Upper lobe of left lung (tissue), 6 donors: Measurements from ENCODE around the gene MANBA. TPM values are rescaled to one million over a fixed set of nuclear protein-coding genes. Genes with fewer than 3 reads are reported as not detected.

Experiments
- ATAC-seq, 2 donors: fragments of 200-7000 bp; cut with Tn5 transposase; one replicate each; pipeline ENCODE4 v1.9.1; 2022; ENCODE audit warnings: mild to moderate bottlenecking in 2 of 2, moderate library complexity in 2 of 2; ENCODE audit not compliant: low FRiP score in 2 of 2
- DNase-seq, 2 donors: peaks; one replicate each; pipeline ENCODE4 v3.0.0-alpha.2; 2019 to 2020
- H3K27ac ChIP-seq, 4 donors: fragments of 200-600 bp; sonication (generic); one replicate each; pipeline ENCODE4 v1.5.1; 2016 to 2019
- H3K27me3 ChIP-seq, 4 donors: fragments of 200-600 bp; sonication (generic); one replicate each; pipeline ENCODE4 v1.5.1; 2017 to 2019
- H3K36me3 ChIP-seq, 4 donors: fragments of 200-600 bp; sonication (generic); one replicate each; pipeline ENCODE4 v1.5.1; 2016 to 2019
- H3K4me1 ChIP-seq, 4 donors: fragments of 200-600 bp; sonication (generic); one replicate each; pipeline ENCODE4 v1.5.1; 2018 to 2019
- H3K4me3 ChIP-seq, 4 donors: fragments of 200-600 bp; sonication (generic); one replicate each; pipeline ENCODE4 v1.5.1; 2017 to 2019; ENCODE audit warnings: mild to moderate bottlenecking in 2 of 4, moderate library complexity in 1 of 4
- H3K9me3 ChIP-seq, 4 donors: fragments of 200-600 bp; sonication (generic); one replicate each; pipeline ENCODE4 v1.5.1; 2018 to 2019
- EP300 ChIP-seq, 4 donors: sonication (generic); formaldehyde crosslinking; IDR thresholded peaks; one replicate each; pipeline ENCODE4 v1.5.1; 2017; ENCODE audit warnings: antibody characterized with exemption in 4 of 4, control low read depth in 2 of 4
- POLR2A ChIP-seq, 4 donors: fragments of 450-650 bp; IDR thresholded peaks; one replicate each; pipeline ENCODE4 v1.5.1; 2016 to 2017; ENCODE audit warnings: antibody characterized with exemption in 4 of 4, mild to moderate bottlenecking in 2 of 4
- POLR2AphosphoS5 ChIP-seq, 2 donors: sonication (generic); formaldehyde crosslinking; IDR thresholded peaks; one replicate each; pipeline ENCODE4 v1.5.1; 2017; ENCODE audit warnings: antibody characterized with exemption in 2 of 2
- WGBS, 2 donors: methylation state at CpG; one replicate each; pipeline ENCODE4 v1.1.5; 2017 to 2018; 5-methylcytosine and 5-hydroxymethylcytosine counted together
- total RNA-seq, 6 donors: library from RNA; depleted of rRNA in 4 of 6; stranded (reverse); fragments of >200 nt in 4 of 6; gene quantifications; one replicate each; pipeline versions ENCODE4 v1.1.0 to v1.2.1, GENCODE V29; 2016 to 2021
- TF ChIP-seq, protein P1 (sequence below), 6 experiments: fragments of 450-650 bp in 4 of 6; fragments of 200-600 bp in 2 of 6; sonication (generic) in 2 of 6; IDR thresholded peaks; one replicate each; pipeline ENCODE4 v1.5.1; 2016 to 2019; ENCODE audit warnings: antibody characterized with exemption in 6 of 6
- donor health status: DM: no; HTN: no; CAD: no; lungs with moderate emphysema.
- donor health status: DM: no; HTN: yes; CAD: no; lungs with severe emphysema.

MANBA gene
- total RNA-seq = 100 to 1,000 TPM in 2 of 6 donors, 10 to 100 TPM in 4; 47.6 to 152 (median 59.3) TPM

GRCh38 chr4:102760645-102761295 lies at the start of gene MANBA:
Gene MANBA, minus strand, starts transcription at chr4:102760968. Its CDS starts 74 bp downstream, at chr4:102760894.
- peak within 1 kb of the TSS; percentile 91 to 96 (median 92) for H3K27ac ChIP-seq
- ATAC-seq (peak; percentile 98), DNase-seq (peak; percentile 91 to 97)
- no peaks in the 10 kb centered on the region for H3K27me3 ChIP-seq
- peak in 3 of 4 donors; percentile 73 to 93 (median 80) for TF ChIP-seq POLR2A (IDR thresholded peaks at IDR 0.05)
- TF ChIP-seq, protein P1, sequence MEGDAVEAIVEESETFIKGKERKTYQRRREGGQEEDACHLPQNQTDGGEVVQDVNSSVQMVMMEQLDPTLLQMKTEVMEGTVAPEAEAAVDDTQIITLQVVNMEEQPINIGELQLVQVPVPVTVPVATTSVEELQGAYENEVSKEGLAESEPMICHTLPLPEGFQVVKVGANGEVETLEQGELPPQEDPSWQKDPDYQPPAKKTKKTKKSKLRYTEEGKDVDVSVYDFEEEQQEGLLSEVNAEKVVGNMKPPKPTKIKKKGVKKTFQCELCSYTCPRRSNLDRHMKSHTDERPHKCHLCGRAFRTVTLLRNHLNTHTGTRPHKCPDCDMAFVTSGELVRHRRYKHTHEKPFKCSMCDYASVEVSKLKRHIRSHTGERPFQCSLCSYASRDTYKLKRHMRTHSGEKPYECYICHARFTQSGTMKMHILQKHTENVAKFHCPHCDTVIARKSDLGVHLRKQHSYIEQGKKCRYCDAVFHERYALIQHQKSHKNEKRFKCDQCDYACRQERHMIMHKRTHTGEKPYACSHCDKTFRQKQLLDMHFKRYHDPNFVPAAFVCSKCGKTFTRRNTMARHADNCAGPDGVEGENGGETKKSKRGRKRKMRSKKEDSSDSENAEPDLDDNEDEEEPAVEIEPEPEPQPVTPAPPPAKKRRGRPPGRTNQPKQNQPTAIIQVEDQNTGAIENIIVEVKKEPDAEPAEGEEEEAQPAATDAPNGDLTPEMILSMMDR (IDR thresholded peaks at IDR 0.05) = no peak
- TF ChIP-seq EP300 (IDR thresholded peaks at IDR 0.05) = peak in 1 of 4 donors; percentile 27
- TF ChIP-seq POLR2AphosphoS5 (IDR thresholded peaks at IDR 0.05) = peak; percentile 74 to 87
- H3K4me1 ChIP-seq = peaks cover 3 to 32% (median 17%) of the 10 kb centered on the region in 4 donors
- H3K36me3 ChIP-seq = no peaks in the 10 kb centered on the region
- no peaks in the 10 kb centered on the region for H3K9me3 ChIP-seq
- peak within 1 kb of the TSS; percentile 68 to 88 (median 71) for H3K4me3 ChIP-seq
- 0% methylated on average over 5 to 56 of the region's 60 CpGs for WGBS, 2 donors

- TF ChIP-seq POLR2AphosphoS5 (IDR thresholded peaks at IDR 0.05) (no peak), EP300 (IDR thresholded peaks at IDR 0.05) (no peak)
- 83 to 90% methylated on average over 2 of the region's 2 CpGs for WGBS, 2 donors
- H3K9me3 ChIP-seq = no peaks in the 10 kb centered on the region
- H3K27me3 ChIP-seq = no peaks in the 10 kb centered on the region
- DNase-seq (no peak), ATAC-seq (no peak)
- H3K36me3 ChIP-seq = peaks cover 3 to 59% (median 12%) of the 10 kb centered on the region in 4 donors
- H3K4me1 ChIP-seq = peaks cover 43 to 57% (median 52%) of the 10 kb centered on the region in 4 donors
- no peak overlapping the region for H3K4me3 ChIP-seq
- H3K27ac ChIP-seq = no peak overlapping the region
Measured at GRCh38 chr4:102809691-102810090, 48.9 kb upstream of the MANBA start.

DNA sequence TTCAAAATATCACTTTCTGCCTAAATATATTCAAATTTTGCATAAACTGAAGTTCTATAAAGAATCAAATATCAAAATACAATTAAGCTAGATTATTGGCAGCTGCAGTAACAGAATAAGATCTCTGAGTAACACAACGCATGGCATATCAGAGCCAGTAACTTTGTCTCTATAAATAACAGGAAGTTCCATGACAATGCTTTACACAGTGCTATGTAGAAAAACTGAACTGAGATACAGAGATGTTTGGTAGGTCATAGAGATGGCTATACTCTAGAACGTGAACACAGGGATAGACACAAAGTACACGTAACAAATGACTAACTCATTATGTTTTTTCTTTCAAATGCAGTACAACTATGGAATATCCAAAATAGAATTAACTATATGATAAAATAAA lies 48.4 kb upstream of the MANBA start:
- Histone ChIP-seq H3K27ac (no peak overlapping the region), H3K4me1 (peaks cover 40 to 56% (median 47%) of the 10 kb centered on the region in 4 donors), H3K9me3 (no peaks in the 10 kb centered on the region), H3K27me3 (no peaks in the 10 kb centered on the region), H3K36me3 (peaks cover 4 to 64% (median 13%) of the 10 kb centered on the region in 4 donors), H3K4me3 (no peak overlapping the region)
- TF ChIP-seq POLR2A (IDR thresholded peaks at IDR 0.05) (no peak), EP300 (IDR thresholded peaks at IDR 0.05) (no peak), POLR2AphosphoS5 (IDR thresholded peaks at IDR 0.05) (no peak)
- TF ChIP-seq, protein P1 (IDR thresholded peaks at IDR 0.05) = no peak
- WGBS, 2 donors = 33 to 46% methylated on average over 3 of the region's 3 CpGs
- ATAC-seq (peak in 1 of 2 donors; percentile 70), DNase-seq (no peak)

- H3K36me3 ChIP-seq = peaks cover 6 to 67% (median 16%) of the 10 kb centered on the region in 4 donors
- H3K27me3 ChIP-seq = no peaks in the 10 kb centered on the region
- H3K9me3 ChIP-seq = no peaks in the 10 kb centered on the region
- ATAC-seq (no peak), DNase-seq (no peak)
- 82 to 84% methylated on average over 2 of the region's 2 CpGs for WGBS, 2 donors
- H3K4me3 ChIP-seq = no peak overlapping the region
- H3K4me1 ChIP-seq = peaks cover 30 to 49% (median 39%) of the 10 kb centered on the region in 4 donors
- H3K27ac ChIP-seq = no peak overlapping the region
- no peak for TF ChIP-seq POLR2AphosphoS5 (IDR thresholded peaks at IDR 0.05)
- TF ChIP-seq POLR2A (IDR thresholded peaks at IDR 0.05) = no peak
- TF ChIP-seq, protein P1 (IDR thresholded peaks at IDR 0.05) = no peak
- no peak for TF ChIP-seq EP300 (IDR thresholded peaks at IDR 0.05)
Measured at GRCh38 chr4:102808009-102808408, 47.2 kb upstream of the MANBA start.

- DNase-seq (no peak), ATAC-seq (no peak)
- no peaks in the 10 kb centered on the region for H3K27me3 ChIP-seq
- H3K4me1 ChIP-seq = peaks cover 24 to 44% (median 33%) of the 10 kb centered on the region in 4 donors
- H3K9me3 ChIP-seq = no peaks in the 10 kb centered on the region
- H3K27ac ChIP-seq = no peak overlapping the region
- no peak overlapping the region for H3K4me3 ChIP-seq
- H3K36me3 ChIP-seq = peaks cover 6 to 72% (median 20%) of the 10 kb centered on the region in 4 donors
- no peak for TF ChIP-seq EP300 (IDR thresholded peaks at IDR 0.05)
- TF ChIP-seq, protein P1 (IDR thresholded peaks at IDR 0.05) = no peak
- no peak for TF ChIP-seq POLR2A (IDR thresholded peaks at IDR 0.05)
- no peak for TF ChIP-seq POLR2AphosphoS5 (IDR thresholded peaks at IDR 0.05)
- WGBS, 2 donors = 71 to 83% methylated on average over 1 of the region's 1 CpG
Measured at GRCh38 chr4:102807345-102807744, 46.6 kb upstream of the MANBA start.
